ENCODE measurements around the gene BTD. TPM values are rescaled to one million over a fixed set of nuclear protein-coding genes. Genes with fewer than 3 reads are reported as not detected.

The BTD gene, protein sequence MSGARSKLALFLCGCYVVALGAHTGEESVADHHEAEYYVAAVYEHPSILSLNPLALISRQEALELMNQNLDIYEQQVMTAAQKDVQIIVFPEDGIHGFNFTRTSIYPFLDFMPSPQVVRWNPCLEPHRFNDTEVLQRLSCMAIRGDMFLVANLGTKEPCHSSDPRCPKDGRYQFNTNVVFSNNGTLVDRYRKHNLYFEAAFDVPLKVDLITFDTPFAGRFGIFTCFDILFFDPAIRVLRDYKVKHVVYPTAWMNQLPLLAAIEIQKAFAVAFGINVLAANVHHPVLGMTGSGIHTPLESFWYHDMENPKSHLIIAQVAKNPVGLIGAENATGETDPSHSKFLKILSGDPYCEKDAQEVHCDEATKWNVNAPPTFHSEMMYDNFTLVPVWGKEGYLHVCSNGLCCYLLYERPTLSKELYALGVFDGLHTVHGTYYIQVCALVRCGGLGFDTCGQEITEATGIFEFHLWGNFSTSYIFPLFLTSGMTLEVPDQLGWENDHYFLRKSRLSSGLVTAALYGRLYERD
- total RNA-seq = 10 to 100 TPM; 45.8 to 78.1 TPM
- 10 to 100 TPM; 46.6 to 49.0 TPM for polyA plus RNA-seq

DNA sequence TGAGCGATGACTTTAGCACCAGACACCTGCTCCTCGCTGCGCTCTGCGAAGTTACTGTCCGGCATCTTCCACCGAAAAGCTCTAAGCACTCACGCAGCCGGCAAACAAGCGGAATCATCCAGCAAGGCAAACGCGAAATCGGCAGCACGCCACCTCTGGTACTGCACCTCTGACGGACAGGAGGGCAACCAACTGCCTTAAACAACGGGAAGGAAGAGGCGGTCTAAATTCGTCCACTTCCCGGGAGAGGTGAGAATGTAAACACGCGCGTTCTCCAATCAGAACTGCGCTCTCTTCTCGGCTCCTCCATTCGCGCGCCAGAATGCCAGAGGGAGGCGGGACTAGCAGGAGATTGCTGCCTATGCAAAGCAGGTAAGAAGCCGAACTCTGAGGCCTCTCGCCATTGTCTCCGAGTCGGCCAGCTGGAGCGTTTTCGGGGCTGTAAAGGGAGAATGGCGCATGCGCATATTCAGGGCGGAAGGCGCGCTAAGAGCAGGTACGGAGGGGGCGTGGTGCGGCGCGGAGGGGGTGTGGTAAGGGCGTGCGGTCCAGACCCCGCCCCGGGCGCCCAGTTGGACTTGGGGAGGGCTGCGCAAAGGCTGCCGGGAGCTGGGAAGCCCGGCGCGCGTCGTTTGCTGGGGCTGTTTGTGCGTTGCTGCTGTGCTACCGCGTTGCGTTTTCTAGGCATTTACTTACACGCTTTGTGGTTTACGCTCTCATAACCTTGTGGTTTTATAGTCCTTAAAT is at the start of gene BTD, which contains the start of gene HACL1:
TSS of gene BTD (plus strand) at position 347 of the 747 bp plus-strand sequence. CDS start 33,695 bp downstream, outside the sequence.
TSS of gene HACL1 (minus strand) at position 171 of the 747 bp plus-strand sequence. CDS start at position 65, 106 bp downstream.
- Histone ChIP-seq H3K4me1 (ENCODE audit: control insufficient read depth in 4 of 4, insufficient read depth in 4 of 4, low read length in 3 of 4) (peaks cover 15 to 72% (median 61%) of the 10 kb centered on the region in 4 donors), H3K4me3 (ENCODE audit: low read depth in 1 of 3, low read length in 3 of 3) (peak within 1 kb of the TSS; percentile 61 to 100 (median 83)), H3K27me3 (ENCODE audit: control insufficient read depth in 4 of 4, insufficient read depth in 4 of 4, low read length in 3 of 4) (no peaks in the 10 kb centered on the region), H3K27ac (ENCODE audit: low read depth in 1 of 2, low read length in 2 of 2) (peak within 1 kb of the TSS; percentile 73 to 90), H3K9ac (ENCODE audit: low read depth in 1 of 2, low read length in 2 of 2) (peak within 1 kb of the TSS; percentile 72 to 88), H3K9me3 (ENCODE audit: control insufficient read depth in 4 of 4, low read length in 3 of 4) (no peaks in the 10 kb centered on the region), H3K36me3 (ENCODE audit: control insufficient read depth in 4 of 4, insufficient read depth in 3 of 4, low read depth in 1 of 4, low read length in 3 of 4) (peaks cover 0 to 9% (median 4%) of the 10 kb centered on the region in 4 donors)
- under 1% methylated on average over 61 of the region's 61 CpGs for WGBS
- peak; percentile 97 for DNase-seq (ENCODE audit: low spot score)
- TF ChIP-seq TAF1 (conservative IDR thresholded peaks at IDR 0.05) = peak; percentile 89
- TF ChIP-seq, protein P1, sequence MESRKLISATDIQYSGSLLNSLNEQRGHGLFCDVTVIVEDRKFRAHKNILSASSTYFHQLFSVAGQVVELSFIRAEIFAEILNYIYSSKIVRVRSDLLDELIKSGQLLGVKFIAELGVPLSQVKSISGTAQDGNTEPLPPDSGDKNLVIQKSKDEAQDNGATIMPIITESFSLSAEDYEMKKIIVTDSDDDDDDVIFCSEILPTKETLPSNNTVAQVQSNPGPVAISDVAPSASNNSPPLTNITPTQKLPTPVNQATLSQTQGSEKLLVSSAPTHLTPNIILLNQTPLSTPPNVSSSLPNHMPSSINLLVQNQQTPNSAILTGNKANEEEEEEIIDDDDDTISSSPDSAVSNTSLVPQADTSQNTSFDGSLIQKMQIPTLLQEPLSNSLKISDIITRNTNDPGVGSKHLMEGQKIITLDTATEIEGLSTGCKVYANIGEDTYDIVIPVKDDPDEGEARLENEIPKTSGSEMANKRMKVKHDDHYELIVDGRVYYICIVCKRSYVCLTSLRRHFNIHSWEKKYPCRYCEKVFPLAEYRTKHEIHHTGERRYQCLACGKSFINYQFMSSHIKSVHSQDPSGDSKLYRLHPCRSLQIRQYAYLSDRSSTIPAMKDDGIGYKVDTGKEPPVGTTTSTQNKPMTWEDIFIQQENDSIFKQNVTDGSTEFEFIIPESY (IDR thresholded peaks at IDR 0.05) = peak; percentile 97
- TF ChIP-seq NR2F2 (IDR thresholded peaks at IDR 0.05) = peak; percentile 29
- TF ChIP-seq GABPA (IDR thresholded peaks at IDR 0.05 in 1 of 2, conservative IDR thresholded peaks at IDR 0.05 in 1 of 2) = peak; percentile 58 to 94
- TF ChIP-seq FOXA2 (IDR thresholded peaks at IDR 0.05) = peak; percentile 99
- TF ChIP-seq SP1 (IDR thresholded peaks at IDR 0.05) = peak; percentile 99
- TF ChIP-seq EGR1 (IDR thresholded peaks at IDR 0.05; ENCODE audit: low read depth in 2 of 2) = peak in 1 of 2 donors; percentile 62
- TF ChIP-seq, protein P2, sequence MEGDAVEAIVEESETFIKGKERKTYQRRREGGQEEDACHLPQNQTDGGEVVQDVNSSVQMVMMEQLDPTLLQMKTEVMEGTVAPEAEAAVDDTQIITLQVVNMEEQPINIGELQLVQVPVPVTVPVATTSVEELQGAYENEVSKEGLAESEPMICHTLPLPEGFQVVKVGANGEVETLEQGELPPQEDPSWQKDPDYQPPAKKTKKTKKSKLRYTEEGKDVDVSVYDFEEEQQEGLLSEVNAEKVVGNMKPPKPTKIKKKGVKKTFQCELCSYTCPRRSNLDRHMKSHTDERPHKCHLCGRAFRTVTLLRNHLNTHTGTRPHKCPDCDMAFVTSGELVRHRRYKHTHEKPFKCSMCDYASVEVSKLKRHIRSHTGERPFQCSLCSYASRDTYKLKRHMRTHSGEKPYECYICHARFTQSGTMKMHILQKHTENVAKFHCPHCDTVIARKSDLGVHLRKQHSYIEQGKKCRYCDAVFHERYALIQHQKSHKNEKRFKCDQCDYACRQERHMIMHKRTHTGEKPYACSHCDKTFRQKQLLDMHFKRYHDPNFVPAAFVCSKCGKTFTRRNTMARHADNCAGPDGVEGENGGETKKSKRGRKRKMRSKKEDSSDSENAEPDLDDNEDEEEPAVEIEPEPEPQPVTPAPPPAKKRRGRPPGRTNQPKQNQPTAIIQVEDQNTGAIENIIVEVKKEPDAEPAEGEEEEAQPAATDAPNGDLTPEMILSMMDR (IDR thresholded peaks at IDR 0.05; ENCODE audit: low read depth, low read length, missing input control) = peak; percentile 27
- TF ChIP-seq RAD21 (IDR thresholded peaks at IDR 0.05) = peak in 1 of 2 donors; percentile 59
- TF ChIP-seq FOXA1 (IDR thresholded peaks at IDR 0.05) = peak; percentile 99
- TF ChIP-seq RXRA (IDR thresholded peaks at IDR 0.05) = peak; percentile 5 to 63
- TF ChIP-seq HNF4A (conservative IDR thresholded peaks at IDR 0.05) = peak; percentile 58 to 65
- TF ChIP-seq, protein P3, sequence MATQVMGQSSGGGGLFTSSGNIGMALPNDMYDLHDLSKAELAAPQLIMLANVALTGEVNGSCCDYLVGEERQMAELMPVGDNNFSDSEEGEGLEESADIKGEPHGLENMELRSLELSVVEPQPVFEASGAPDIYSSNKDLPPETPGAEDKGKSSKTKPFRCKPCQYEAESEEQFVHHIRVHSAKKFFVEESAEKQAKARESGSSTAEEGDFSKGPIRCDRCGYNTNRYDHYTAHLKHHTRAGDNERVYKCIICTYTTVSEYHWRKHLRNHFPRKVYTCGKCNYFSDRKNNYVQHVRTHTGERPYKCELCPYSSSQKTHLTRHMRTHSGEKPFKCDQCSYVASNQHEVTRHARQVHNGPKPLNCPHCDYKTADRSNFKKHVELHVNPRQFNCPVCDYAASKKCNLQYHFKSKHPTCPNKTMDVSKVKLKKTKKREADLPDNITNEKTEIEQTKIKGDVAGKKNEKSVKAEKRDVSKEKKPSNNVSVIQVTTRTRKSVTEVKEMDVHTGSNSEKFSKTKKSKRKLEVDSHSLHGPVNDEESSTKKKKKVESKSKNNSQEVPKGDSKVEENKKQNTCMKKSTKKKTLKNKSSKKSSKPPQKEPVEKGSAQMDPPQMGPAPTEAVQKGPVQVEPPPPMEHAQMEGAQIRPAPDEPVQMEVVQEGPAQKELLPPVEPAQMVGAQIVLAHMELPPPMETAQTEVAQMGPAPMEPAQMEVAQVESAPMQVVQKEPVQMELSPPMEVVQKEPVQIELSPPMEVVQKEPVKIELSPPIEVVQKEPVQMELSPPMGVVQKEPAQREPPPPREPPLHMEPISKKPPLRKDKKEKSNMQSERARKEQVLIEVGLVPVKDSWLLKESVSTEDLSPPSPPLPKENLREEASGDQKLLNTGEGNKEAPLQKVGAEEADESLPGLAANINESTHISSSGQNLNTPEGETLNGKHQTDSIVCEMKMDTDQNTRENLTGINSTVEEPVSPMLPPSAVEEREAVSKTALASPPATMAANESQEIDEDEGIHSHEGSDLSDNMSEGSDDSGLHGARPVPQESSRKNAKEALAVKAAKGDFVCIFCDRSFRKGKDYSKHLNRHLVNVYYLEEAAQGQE (IDR thresholded peaks at IDR 0.05) = peak; percentile 86
- TF ChIP-seq JUND (IDR thresholded peaks at IDR 0.05) = peak; percentile 28 to 36
- TF ChIP-seq, protein P4, sequence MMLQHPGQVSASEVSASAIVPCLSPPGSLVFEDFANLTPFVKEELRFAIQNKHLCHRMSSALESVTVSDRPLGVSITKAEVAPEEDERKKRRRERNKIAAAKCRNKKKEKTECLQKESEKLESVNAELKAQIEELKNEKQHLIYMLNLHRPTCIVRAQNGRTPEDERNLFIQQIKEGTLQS (IDR thresholded peaks at IDR 0.05) = no peak
- TF ChIP-seq, protein P5, sequence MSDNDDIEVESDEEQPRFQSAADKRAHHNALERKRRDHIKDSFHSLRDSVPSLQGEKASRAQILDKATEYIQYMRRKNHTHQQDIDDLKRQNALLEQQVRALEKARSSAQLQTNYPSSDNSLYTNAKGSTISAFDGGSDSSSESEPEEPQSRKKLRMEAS (IDR thresholded peaks at IDR 0.05) = peak; percentile 82
- peak; percentile 90 for TF ChIP-seq YY1 (IDR thresholded peaks at IDR 0.05)
- peak; percentile 15 for TF ChIP-seq HNF4G (IDR thresholded peaks at IDR 0.05)

Data from liver (tissue), 9 donors.